HepG2 (cell line): ENCODE measurements around the gene TP53I3. TPM values are rescaled to one million over a fixed set of nuclear protein-coding genes. Genes with fewer than 3 reads are reported as not detected.

Experiments used
- ATAC-seq: fragments of 200-7000 bp; cut with Tn5 transposase; 3 replicates; pipeline ENCODE4 v1.9.1; 2020; ENCODE audit warnings: mild to moderate bottlenecking, moderate library complexity
- BruUV-seq: library from RNA; stranded (reverse); fragments of 400-500 nt; replicated peaks from 2 replicates; lab custom pipeline; 2021; lab: Mats Ljungman, UMichigan
- CTCF ChIA-PET: fragments of 300-600 bp; formaldehyde crosslinking; extraction: SDS; loops from one replicate; lab custom pipeline; 2021; ENCODE audit warnings: low total read pairs, inconsistent platforms, low intra/inter-chr PET ratio; lab: Yijun Ruan, JAX
- POLR2A ChIA-PET: fragments of 350-600 bp; sonication (Branson Sonifier 250); formaldehyde crosslinking; loops from one replicate; lab custom pipeline; 2020; ENCODE audit warnings: antibody characterized with exemption, inconsistent platforms; lab: Yijun Ruan, JAX
- DNase-seq: peaks from one replicate; pipeline ENCODE4 v3.0.0-alpha.2; 2015; ENCODE audit warnings: low spot score
- FAIRE-seq: peaks from 3 replicates; lab custom pipeline; 2011; peaks lifted over from hg19 to GRCh38; lab: Jason Lieb, UNC
- H2AFZ ChIP-seq: one replicate; pipeline ENCODE4 v1.6.1; 2011; ENCODE audit warnings: low read length, inconsistent platforms
- H3K27ac ChIP-seq: fragments of 300-600 bp; 3 replicates; pipeline ENCODE4 v1.8.0; 2011; ENCODE audit warnings: mixed run types, mild to moderate bottlenecking, mixed read lengths, low read length, inconsistent platforms; ENCODE audit not compliant: insufficient read depth; ENCODE audit errors: extremely low read length
- H3K27me3 ChIP-seq, 2 experiments: fragments of 200-600 bp in 1 of 2; 2 replicates in 1 of 2; 3 replicates in 1 of 2; pipeline versions ENCODE4 v1.6.0 to v1.8.0; 2011; ENCODE audit warnings: low read length in 2 of 2, mild to moderate bottlenecking in 2 of 2, moderate library complexity in 2 of 2, inconsistent platforms in 1 of 2; ENCODE audit not compliant: insufficient read depth in 2 of 2, control insufficient read depth in 1 of 2
- H3K36me3 ChIP-seq, 2 experiments: fragments of 200-600 bp in 1 of 2; replicated peaks in 1 of 2; 2 replicates in 1 of 2; 3 replicates in 1 of 2; pipeline versions ENCODE4 v1.5.1 to v1.8.0; 2011; ENCODE audit warnings: low read length in 2 of 2, inconsistent platforms in 1 of 2; ENCODE audit not compliant: insufficient read depth in 2 of 2, control insufficient read depth in 1 of 2
- H3K4me1 ChIP-seq: 2 replicates; pipeline ENCODE4 v1.5.1; 2012; ENCODE audit warnings: low read length, inconsistent platforms; ENCODE audit not compliant: insufficient read depth
- H3K4me2 ChIP-seq: 2 replicates; pipeline ENCODE4 v1.6.0; 2011; ENCODE audit warnings: low read depth, low read length, inconsistent platforms
- H3K4me3 ChIP-seq, 3 experiments: fragments of 200-600 bp in 1 of 3; sonication (generic), shearing (Covaris generic) in 1 of 3; replicated peaks in 1 of 3; 2 replicates each; pipeline ENCODE4 v1.5.1; 2011 to 2016; ENCODE audit warnings: low read length in 3 of 3, inconsistent platforms in 2 of 3, low read depth in 2 of 3, mild to moderate bottlenecking in 2 of 3, control low read depth in 1 of 3, mixed read lengths in 1 of 3; ENCODE audit not compliant: insufficient read depth in 1 of 3
- H3K79me2 ChIP-seq: one replicate; pipeline ENCODE4 v1.6.1; 2011; ENCODE audit warnings: low read length, inconsistent platforms; ENCODE audit not compliant: insufficient read depth
- H3K9ac ChIP-seq: 2 replicates; pipeline ENCODE4 v1.6.0; 2011; ENCODE audit warnings: mild to moderate bottlenecking, low read depth, low read length, inconsistent platforms; ENCODE audit not compliant: insufficient read depth
- H3K9me3 ChIP-seq: 2 replicates; pipeline ENCODE4 v1.5.1; 2012; ENCODE audit warnings: mild to moderate bottlenecking, low read length
- H4K20me1 ChIP-seq: 2 replicates; pipeline ENCODE4 v1.6.0; 2011; ENCODE audit warnings: inconsistent platforms, mild to moderate bottlenecking, low read length, moderate library complexity; ENCODE audit not compliant: insufficient read depth
- GATAD1 ChIP-seq: IDR thresholded peaks from 2 replicates; pipeline ENCODE4 v1.6.1; 2016; ENCODE audit warnings: missing genetic modification reagents, missing compliant biosample characterization
- MAFF ChIP-seq: IDR thresholded peaks from 2 replicates; pipeline ENCODE4 v1.6.1; 2011; ENCODE audit warnings: low read depth, low read length, improper control_type of control experiment
- MAFK ChIP-seq, 2 experiments: IDR thresholded peaks in 1 of 2; conservative IDR thresholded peaks in 1 of 2; 2 replicates each; pipeline ENCODE4 v1.6.1; 2011; ENCODE audit warnings: improper control_type of control experiment in 2 of 2, low read length in 2 of 2
- MYNN ChIP-seq: sonication (generic); formaldehyde crosslinking; IDR thresholded peaks from 2 replicates; pipeline ENCODE4 v1.4.0; 2020; ENCODE audit warnings: mild to moderate bottlenecking, low read depth, missing genetic modification reagents
- RAD21 ChIP-seq: fragments of 450-650 bp; formaldehyde crosslinking; IDR thresholded peaks from 2 replicates; pipeline ENCODE4 v1.5.0; 2020; ENCODE audit warnings: mild to moderate bottlenecking
- RARG ChIP-seq: sonication (generic); formaldehyde crosslinking; IDR thresholded peaks from 2 replicates; pipeline ENCODE4 v1.4.0; 2020; ENCODE audit warnings: low read depth, mild to moderate bottlenecking, missing genetic modification reagents
- SIN3B ChIP-seq: fragments of 150-350 bp; IDR thresholded peaks from 2 replicates; pipeline ENCODE4 v1.6.1; 2014; ENCODE audit warnings: low read length
- SMC3 ChIP-seq: IDR thresholded peaks from 2 replicates; pipeline ENCODE4 v1.6.1; 2011; ENCODE audit warnings: low read length, improper control_type of control experiment
- SOX5 ChIP-seq: IDR thresholded peaks from 2 replicates; pipeline ENCODE4 v1.6.1; 2016; ENCODE audit warnings: borderline replicate concordance
- TBL1XR1 ChIP-seq: fragments of 150-350 bp; IDR thresholded peaks from 2 replicates; pipeline ENCODE4 v1.6.1; 2014; ENCODE audit warnings: borderline replicate concordance, low read length; ENCODE audit not compliant: partially characterized antibody
- ZBTB1 ChIP-seq: sonication (generic); formaldehyde crosslinking; IDR thresholded peaks from 2 replicates; pipeline ENCODE4 v1.4.0; 2020; ENCODE audit warnings: missing genetic modification reagents, borderline replicate concordance
- ZIK1 ChIP-seq: sonication (generic); formaldehyde crosslinking; IDR thresholded peaks from 2 replicates; pipeline ENCODE4 v1.5.0; 2020; ENCODE audit warnings: mild to moderate bottlenecking, low read depth, missing genetic modification reagents, borderline replicate concordance
- ZNF232 ChIP-seq: sonication (generic); formaldehyde crosslinking; IDR thresholded peaks from 2 replicates; pipeline ENCODE4 v1.4.0; 2020; ENCODE audit warnings: missing genetic modification reagents, borderline replicate concordance
- ZNF430 ChIP-seq: sonication (generic); formaldehyde crosslinking; IDR thresholded peaks from 2 replicates; pipeline ENCODE4 v1.9.0; 2021; ENCODE audit warnings: mild to moderate bottlenecking, missing genetic modification reagents
- ZNF761 ChIP-seq: sonication (generic); formaldehyde crosslinking; conservative IDR thresholded peaks from 2 replicates; pipeline ENCODE4 v1.4.0; 2020; ENCODE audit warnings: mild to moderate bottlenecking, missing genetic modification reagents
- WGBS: methylation state at CpG from one replicate; pipeline ENCODE4 v1.1.6; 2017; ENCODE audit warnings: low lambda C conversion rate; 5-methylcytosine and 5-hydroxymethylcytosine counted together
- in situ Hi-C: cut with HindIII; loops from 2 replicates; pipeline ENCODE4 v1.10.0; 2017; ENCODE audit warnings: low pct_unique_long_range_greater_than_20kb; ENCODE audit not compliant: extremely low pct_ligation_motif_present
- intact Hi-C: fragments of 100-400 bp; cut with micrococcal nuclease; formaldehyde crosslinking; loops from one replicate; pipeline ENCODE4 v1.10.0; 2022; ENCODE audit not compliant: unreplicated experiment
- polyA plus RNA-seq, 8 experiments: library from polyadenylated mRNA; depleted of rRNA in 3 of 8; stranded (reverse) in 7 of 8; unstranded in 1 of 8; fragments of >200 nt; fragmentation: Illumina TruSeq in 4 of 8; extraction: Trizol in 4 of 8; gene quantifications; 2 replicates each; pipeline versions ENCODE4 v1.2.1 to v1.2.3, GENCODE V29; 2011 to 2016; ENCODE audit warnings: low read depth in 4 of 8, missing spikeins in 1 of 8, mixed read lengths in 1 of 8; ENCODE audit not compliant: insufficient read depth in 1 of 8
- total RNA-seq, 5 experiments: library from RNA; depleted of rRNA; stranded (reverse); fragments of >200 nt; fragmentation: Illumina TruSeq; extraction: Trizol; gene quantifications; 2 replicates each; pipeline ENCODE4 v1.2.3, GENCODE V29; 2016; ENCODE audit warnings: low read depth in 1 of 5
- TF ChIP-seq, protein P1 (sequence below): sonication (generic); formaldehyde crosslinking; IDR thresholded peaks from 2 replicates; pipeline ENCODE4 v1.4.0; 2020; ENCODE audit warnings: low read depth, mild to moderate bottlenecking, missing genetic modification reagents
- TF ChIP-seq, protein P2 (sequence below): sonication (generic); formaldehyde crosslinking; IDR thresholded peaks from 2 replicates; pipeline ENCODE4 v1.5.0; 2020; ENCODE audit warnings: mild to moderate bottlenecking, missing genetic modification reagents

The TP53I3 gene
- total and polyA plus RNA-seq, 2 of the 13 experiments (the other 11 are each of a cell fraction or from before 2014, with no cell fraction given): 25.0 to 44.1 TPM

DNA sequence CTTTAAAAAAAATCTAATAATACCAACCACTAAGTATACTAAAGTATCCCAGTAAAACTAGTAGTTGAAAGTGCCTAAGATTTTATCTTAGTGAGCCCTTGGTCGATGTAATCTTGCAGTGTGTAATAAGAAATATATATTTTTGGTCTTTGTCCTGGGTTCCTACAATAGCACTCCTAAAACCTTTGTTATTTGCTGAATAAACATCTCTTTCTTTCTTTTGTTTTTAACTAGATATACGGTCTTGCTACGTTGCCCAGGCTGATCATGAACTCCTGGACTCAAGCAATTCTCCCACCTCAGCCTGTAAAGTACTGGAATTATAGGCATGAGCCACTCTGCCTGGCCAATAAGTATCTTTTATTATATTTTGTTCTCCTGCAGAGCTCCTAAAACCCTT lies 2.4 kb upstream of the TP53I3 start:
- intact Hi-C loops: no loop called here
- no peak overlapping the region for H3K27ac ChIP-seq
- FAIRE-seq (no peak), DNase-seq (no peak), ATAC-seq (no peak)
- no peak for TF ChIP-seq GATAD1 (CRISPR knock-in tag)
- no peak for TF ChIP-seq ZIK1 (CRISPR knock-in tag)
- TF ChIP-seq, protein P1, sequence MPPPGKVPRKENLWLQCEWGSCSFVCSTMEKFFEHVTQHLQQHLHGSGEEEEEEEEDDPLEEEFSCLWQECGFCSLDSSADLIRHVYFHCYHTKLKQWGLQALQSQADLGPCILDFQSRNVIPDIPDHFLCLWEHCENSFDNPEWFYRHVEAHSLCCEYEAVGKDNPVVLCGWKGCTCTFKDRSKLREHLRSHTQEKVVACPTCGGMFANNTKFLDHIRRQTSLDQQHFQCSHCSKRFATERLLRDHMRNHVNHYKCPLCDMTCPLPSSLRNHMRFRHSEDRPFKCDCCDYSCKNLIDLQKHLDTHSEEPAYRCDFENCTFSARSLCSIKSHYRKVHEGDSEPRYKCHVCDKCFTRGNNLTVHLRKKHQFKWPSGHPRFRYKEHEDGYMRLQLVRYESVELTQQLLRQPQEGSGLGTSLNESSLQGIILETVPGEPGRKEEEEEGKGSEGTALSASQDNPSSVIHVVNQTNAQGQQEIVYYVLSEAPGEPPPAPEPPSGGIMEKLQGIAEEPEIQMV (CRISPR knock-in tag): no peak
- TF ChIP-seq, protein P2, sequence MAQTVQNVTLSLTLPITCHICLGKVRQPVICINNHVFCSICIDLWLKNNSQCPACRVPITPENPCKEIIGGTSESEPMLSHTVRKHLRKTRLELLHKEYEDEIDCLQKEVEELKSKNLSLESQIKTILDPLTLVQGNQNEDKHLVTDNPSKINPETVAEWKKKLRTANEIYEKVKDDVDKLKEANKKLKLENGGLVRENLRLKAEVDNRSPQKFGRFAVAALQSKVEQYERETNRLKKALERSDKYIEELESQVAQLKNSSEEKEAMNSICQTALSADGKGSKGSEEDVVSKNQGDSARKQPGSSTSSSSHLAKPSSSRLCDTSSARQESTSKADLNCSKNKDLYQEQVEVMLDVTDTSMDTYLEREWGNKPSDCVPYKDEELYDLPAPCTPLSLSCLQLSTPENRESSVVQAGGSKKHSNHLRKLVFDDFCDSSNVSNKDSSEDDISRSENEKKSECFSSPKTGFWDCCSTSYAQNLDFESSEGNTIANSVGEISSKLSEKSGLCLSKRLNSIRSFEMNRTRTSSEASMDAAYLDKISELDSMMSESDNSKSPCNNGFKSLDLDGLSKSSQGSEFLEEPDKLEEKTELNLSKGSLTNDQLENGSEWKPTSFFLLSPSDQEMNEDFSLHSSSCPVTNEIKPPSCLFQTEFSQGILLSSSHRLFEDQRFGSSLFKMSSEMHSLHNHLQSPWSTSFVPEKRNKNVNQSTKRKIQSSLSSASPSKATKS (CRISPR knock-in tag): no peak
- TF ChIP-seq SOX5 (CRISPR knock-in tag): no peak
- no peak for TF ChIP-seq RARG (CRISPR knock-in tag)
- TF ChIP-seq RAD21 (CRISPR knock-in tag): no peak
- TF ChIP-seq MAFF: peak; percentile 75
- no peak for TF ChIP-seq ZNF232 (CRISPR knock-in tag)
- no peak for TF ChIP-seq SMC3
- TF ChIP-seq ZBTB1 (CRISPR knock-in tag): no peak
- TF ChIP-seq MYNN: no peak
- TF ChIP-seq SIN3B: no peak
- TF ChIP-seq ZNF761 (CRISPR knock-in tag): no peak
- no peak for TF ChIP-seq ZNF430 (CRISPR knock-in tag)
- no peak for TF ChIP-seq TBL1XR1
- peak; percentile 77 to 85 for TF ChIP-seq MAFK (conservative IDR thresholded peaks at IDR 0.05 in 1 of 2, IDR thresholded peaks at IDR 0.05 in 1 of 2; ENCODE audit: low read length in 2 of 2)
- H3K9ac ChIP-seq: no peak overlapping the region
- no peak overlapping the region for H3K4me2 ChIP-seq
- CTCF ChIA-PET: no interaction called here
- no peak overlapping the region for H2AFZ ChIP-seq
- POLR2A ChIA-PET: no interaction called here
- H3K9me3 ChIP-seq: no peaks in the 10 kb centered on the region
- in situ Hi-C loops: loop anchor here (10.0 kb wide), 1 partner anchor 78 kb away; no protein-coding TSS in a partner anchor
- no peaks in the 10 kb centered on the region; a peak in 1 of 5 replicates for H3K27me3 ChIP-seq
- H4K20me1 ChIP-seq: no peaks in the 10 kb centered on the region
- H3K4me1 ChIP-seq: peaks cover 30% of the 10 kb centered on the region
- BruUV-seq: no TSS peak
- no peak overlapping the region for H3K4me3 ChIP-seq
- 14% methylated on average over 3 of the region's 3 CpGs for WGBS
- H3K79me2 ChIP-seq: no peaks in the 10 kb centered on the region
- peaks cover 2 to 8% of the 10 kb centered on the region in 2 experiments; a peak in 2 of 5 replicates for H3K36me3 ChIP-seq
